Prostate gland (tissue), 2 donors: ENCODE measurements around the gene GADD45B.

Experiments
- POLR2A ChIP-seq: fragments of 450-650 bp; IDR thresholded peaks from one replicate; pipeline ENCODE4 v1.6.1; 2016; ENCODE audit warnings: antibody characterized with exemption, mild to moderate bottlenecking
- POLR2AphosphoS5 ChIP-seq: sonication (generic); formaldehyde crosslinking; IDR thresholded peaks from one replicate; pipeline ENCODE4 v1.6.1; 2017; ENCODE audit warnings: antibody characterized with exemption
- TF ChIP-seq, protein P1 (sequence below), 4 experiments: fragments of 200-600 bp in 2 of 4; fragments of 450-650 bp in 2 of 4; sonication (generic) in 2 of 4; IDR thresholded peaks; 1 replicate in 3 of 4; 2 replicates in 1 of 4; pipeline ENCODE4 v1.5.1; 2016 to 2019; ENCODE audit warnings: antibody characterized with exemption in 4 of 4, mild to moderate bottlenecking in 2 of 4, moderate library complexity in 2 of 4

DNA sequence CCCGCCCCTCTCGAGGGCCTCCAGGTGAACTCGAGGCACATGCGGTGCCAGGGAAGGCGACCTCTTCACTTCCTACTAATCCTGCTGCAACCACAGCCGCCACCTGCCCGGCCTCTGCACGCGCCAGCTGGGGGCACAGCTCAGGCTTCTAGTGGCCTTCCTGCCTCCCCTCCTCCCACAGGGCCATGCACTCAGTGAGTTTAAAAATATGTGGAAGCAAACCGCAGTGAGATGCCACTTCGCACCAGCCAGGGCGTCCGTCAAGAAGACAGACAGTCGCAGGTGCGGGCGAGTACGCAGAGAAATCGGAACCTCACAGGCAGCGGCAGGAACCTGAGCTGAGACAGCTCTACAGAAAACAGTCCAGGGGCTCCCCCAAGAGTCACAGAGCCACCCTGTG lies 29.5 kb upstream of the GADD45B start:
- TF ChIP-seq, protein P1, sequence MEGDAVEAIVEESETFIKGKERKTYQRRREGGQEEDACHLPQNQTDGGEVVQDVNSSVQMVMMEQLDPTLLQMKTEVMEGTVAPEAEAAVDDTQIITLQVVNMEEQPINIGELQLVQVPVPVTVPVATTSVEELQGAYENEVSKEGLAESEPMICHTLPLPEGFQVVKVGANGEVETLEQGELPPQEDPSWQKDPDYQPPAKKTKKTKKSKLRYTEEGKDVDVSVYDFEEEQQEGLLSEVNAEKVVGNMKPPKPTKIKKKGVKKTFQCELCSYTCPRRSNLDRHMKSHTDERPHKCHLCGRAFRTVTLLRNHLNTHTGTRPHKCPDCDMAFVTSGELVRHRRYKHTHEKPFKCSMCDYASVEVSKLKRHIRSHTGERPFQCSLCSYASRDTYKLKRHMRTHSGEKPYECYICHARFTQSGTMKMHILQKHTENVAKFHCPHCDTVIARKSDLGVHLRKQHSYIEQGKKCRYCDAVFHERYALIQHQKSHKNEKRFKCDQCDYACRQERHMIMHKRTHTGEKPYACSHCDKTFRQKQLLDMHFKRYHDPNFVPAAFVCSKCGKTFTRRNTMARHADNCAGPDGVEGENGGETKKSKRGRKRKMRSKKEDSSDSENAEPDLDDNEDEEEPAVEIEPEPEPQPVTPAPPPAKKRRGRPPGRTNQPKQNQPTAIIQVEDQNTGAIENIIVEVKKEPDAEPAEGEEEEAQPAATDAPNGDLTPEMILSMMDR (IDR thresholded peaks at IDR 0.05): no peak
- no peak for TF ChIP-seq POLR2AphosphoS5
- no peak for TF ChIP-seq POLR2A
